HG03039 (cell line): Measurements from ENCODE around the gene BORCS5.
"Not testable (repeated sequence)": the region's sequence is repeated elsewhere in the genome, so short reads cannot be mapped to it uniquely, and the experiment has no call there.

Experiments
- ATAC-seq: cut with Tn5 transposase; IDR thresholded peaks from one replicate; pipeline ENCODE4 v1.9.1; 2021; ENCODE audit warnings: mild to moderate bottlenecking, moderate library complexity; ENCODE audit not compliant: unreplicated experiment

Gene BORCS5

GRCh38 chr12:12480074-12480473 lies 123.2 kb downstream of the BORCS5 start:
- ATAC-seq = no peak

- ATAC-seq = no peak
Measured at GRCh38 chr12:12481631-12482030, 124.8 kb downstream of the BORCS5 start.

- ATAC-seq = no peak
Measured at GRCh38 chr12:12482150-12482761, 125.4 kb downstream of the BORCS5 start.

GRCh38 chr12:12482959-12483358 lies 126.1 kb downstream of the BORCS5 start:
- ATAC-seq = no peak

- ATAC-seq = no peak
Measured at GRCh38 chr12:12483438-12483837, 126.6 kb downstream of the BORCS5 start.

GRCh38 chr12:12486661-12487240 lies 129.9 kb downstream of the BORCS5 start:
- ATAC-seq = no peak

GRCh38 chr12:12487490-12487889 lies 130.6 kb downstream of the BORCS5 start:
- ATAC-seq = no peak

GRCh38 chr12:12488296-12488695 lies 131.4 kb downstream of the BORCS5 start:
- ATAC-seq = no peak

GRCh38 chr12:12488823-12489550 lies 132.1 kb downstream of the BORCS5 start:
- ATAC-seq = no peak

GRCh38 chr12:12491606-12492005 lies 134.7 kb downstream of the BORCS5 start:
- no peak for ATAC-seq

GRCh38 chr12:12492547-12492946 lies 135.7 kb downstream of the BORCS5 start:
- no peak for ATAC-seq

- no peak for ATAC-seq
Measured at GRCh38 chr12:12495536-12495935, 138.7 kb downstream of the BORCS5 start.

GRCh38 chr12:12498210-12498609 lies 141.3 kb downstream of the BORCS5 start:
- no peak for ATAC-seq

GRCh38 chr12:12499909-12500604 lies 143.2 kb downstream of the BORCS5 start:
- no peak for ATAC-seq

- no peak for ATAC-seq
Measured at GRCh38 chr12:12501121-12501520, 144.2 kb downstream of the BORCS5 start.

GRCh38 chr12:12502130-12502814 lies 145.4 kb downstream of the BORCS5 start:
- not testable (repeated sequence) for ATAC-seq

GRCh38 chr12:12502815-12503151 lies 145.9 kb downstream of the BORCS5 start:
- ATAC-seq = no peak

GRCh38 chr12:12503384-12504078 lies 146.7 kb downstream of the BORCS5 start:
- no peak for ATAC-seq

GRCh38 chr12:12505544-12506495 lies 148.9 kb downstream of the BORCS5 start:
- ATAC-seq = no peak
